ENCODE measurements around the gene EFCAB11. TPM values are rescaled to one million over a fixed set of nuclear protein-coding genes. Genes with fewer than 3 reads are reported as not detected.

EFCAB11 gene
- total and polyA plus RNA-seq, 2 of the 4 experiments (the other 2 are of a cell fraction): 2.2 to 5.3 TPM

DNA sequence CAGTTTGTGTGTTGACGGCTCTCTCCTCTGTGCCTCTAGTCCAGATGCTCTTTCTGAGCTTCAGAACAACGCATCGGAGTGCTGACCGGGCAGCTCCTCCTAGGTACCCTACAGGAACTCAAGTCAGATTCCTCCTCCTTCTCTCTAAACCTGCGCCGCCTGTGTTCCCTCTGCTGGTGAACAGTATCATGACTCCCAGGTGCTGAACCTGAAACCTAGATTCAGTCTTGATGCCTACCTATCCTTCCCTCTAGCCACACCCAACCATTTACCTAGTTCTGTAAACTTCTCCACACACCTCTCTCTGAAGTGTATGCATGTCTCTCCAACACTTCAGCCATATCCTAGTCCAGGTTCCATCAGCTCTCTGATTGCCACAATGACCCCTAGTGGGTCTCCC lies 112.7 kb downstream of the EFCAB11 start:
- DNase-seq: no peak
- Histone ChIP-seq H3K36me3 (ENCODE audit: control insufficient read depth, insufficient read depth, low read length) (no peaks in the 10 kb centered on the region), H3K18ac (ENCODE audit: low read depth, low read length) (peak overlapping the region; percentile 42), H3K23ac (ENCODE audit: low read depth, low read length) (peak overlapping the region; percentile 31; the same call in 1 of the 2 replicates), H4K20me1 (ENCODE audit: insufficient read depth, low read length) (no peaks in the 10 kb centered on the region), H2AK9ac (replicated peaks; ENCODE audit: low read depth, low read length, poor library complexity) (no peak overlapping the region), H4K8ac (ENCODE audit: low read depth in 2 of 2, low read length in 2 of 2) (no peak overlapping the region), H2AFZ (replicated peaks; ENCODE audit: low read length, poor library complexity) (no peak overlapping the region), H3K4me3 (ENCODE audit: insufficient read depth, low read depth, low read length) (no peak overlapping the region), H2BK20ac (ENCODE audit: low read depth, low read length) (peak overlapping the region; percentile 33; the same call in 1 of the 2 replicates), H3K4me2 (ENCODE audit: low read depth, low read length) (no peak overlapping the region), H3K4me1 (ENCODE audit: control insufficient read depth, insufficient read depth, low read length) (peaks cover 9% of the 10 kb centered on the region), H3K14ac (replicated peaks; ENCODE audit: low read depth, low read length) (peak overlapping the region; percentile 37; the same call in 1 of the 2 replicates), H3K79me1 (ENCODE audit: low read depth in 1 of 2, low read length in 2 of 2) (peaks cover 10 to 21% of the 10 kb centered on the region in 2 experiments; a peak in 3 of 4 replicates), H3K9me3 (ENCODE audit: control insufficient read depth, insufficient read depth, low read length) (peaks cover 4% of the 10 kb centered on the region; the same call in 1 of the 2 replicates), H2BK120ac (ENCODE audit: low read depth, low read length) (peak overlapping the region; percentile 32), H3K56ac (ENCODE audit: extremely low read depth, insufficient read depth, low read length) (no peak overlapping the region), H3K27ac (ENCODE audit: insufficient read depth, low read length) (no peak overlapping the region), H3K9me1 (ENCODE audit: insufficient read depth, low read length) (peaks cover 5% of the 10 kb centered on the region), H2BK5ac (ENCODE audit: low read depth, low read length, poor library complexity, severe bottlenecking) (peak overlapping the region; percentile 29), H3K4ac (ENCODE audit: low read depth, low read length) (peak overlapping the region; percentile 43), H4K91ac (ENCODE audit: insufficient read depth, low read depth, low read length) (peak overlapping the region; percentile 12; the same call in 1 of the 2 replicates), H4K5ac (ENCODE audit: low read depth, low read length) (no peak overlapping the region; the same call in 1 of the 2 replicates), H2BK15ac (ENCODE audit: low read depth, low read length) (peak overlapping the region; percentile 68; the same call in 1 of the 3 replicates), H3K27me3 (ENCODE audit: control insufficient read depth, insufficient read depth, low read length) (no peaks in the 10 kb centered on the region), H2AK5ac (ENCODE audit: low read depth, low read length) (peak overlapping the region; percentile 60), H3K9ac (ENCODE audit: low read depth, low read length) (no peak overlapping the region)
- BruUV-seq (replicated peaks): no TSS peak
- no peak for ATAC-seq (ENCODE audit: low read depth)
- ChIA-PET CTCF (interaction anchor here (0.6 kb wide), 1 partner anchor 16 kb away, joined by 3 read pairs; no protein-coding TSS in a partner anchor), POLR2A (ENCODE audit: unreplicated experiment) (no interaction called here)
- in situ Hi-C loops (cut with MboI; ENCODE audit: low sequenced_read_pairs): no loop called here
- dilution Hi-C loops (cut with HindIII; ENCODE audit: low sequenced_read_pairs, unreplicated experiment): no loop called here
- TF ChIP-seq FOS (IDR thresholded peaks at IDR 0.05; ENCODE audit: low read depth, low read length) (no peak), RAD21 (IDR thresholded peaks at IDR 0.05; ENCODE audit: low read length) (no peak)
- intact Hi-C loops (cut with micrococcal nuclease): no loop called here
- no CpG with 5 or more reads among the region's 6 CpGs for WGBS, 2 experiments (ENCODE audit: extremely low coverage in 2 of 2, insufficient read length in 1 of 2)
